Tibial nerve (tissue), 3 donors: ENCODE measurements around the gene GDI2.
"Not testable (repeated sequence)": the region's sequence is repeated elsewhere in the genome, so short reads cannot be mapped to it uniquely, and the experiment has no call there.

Experiments used
- CTCF ChIP-seq, 5 experiments: fragments of 200-600 bp in 3 of 5; fragments of 450-650 bp in 2 of 5; sonication (generic) in 3 of 5; IDR thresholded peaks; one replicate each; pipeline ENCODE4 v1.5.1; 2016 to 2019; ENCODE audit warnings: antibody characterized with exemption in 5 of 5, mild to moderate bottlenecking in 3 of 5, moderate library complexity in 2 of 5
- POLR2A ChIP-seq, 2 donors: fragments of 450-650 bp; IDR thresholded peaks; one replicate each; pipeline ENCODE4 v1.6.1; 2017; ENCODE audit warnings: antibody characterized with exemption in 2 of 2, mild to moderate bottlenecking in 2 of 2, moderate library complexity in 2 of 2

- not testable (repeated sequence) for TF ChIP-seq POLR2A, CTCF (IDR thresholded peaks at IDR 0.05)
Observed at GRCh38 chr10:5836181-5836580, 22.9 kb upstream of the GDI2 start.
